ENCODE data around the gene UGT2B28.
"Not testable (repeated sequence)": the region's sequence is repeated elsewhere in the genome, so short reads cannot be mapped to it uniquely, and the experiment has no call there.

The UGT2B28 gene

GRCh38 chr4:69280081-69280480, at the start of gene UGT2B28:
TSS of gene UGT2B28 (plus strand) at chr4:69280475. CDS start at chr4:69280501, 26 bp downstream.
- DNase-seq (ENCODE audit: insufficient read length, low spot score); FAIRE-seq: not testable (repeated sequence)

DNA sequence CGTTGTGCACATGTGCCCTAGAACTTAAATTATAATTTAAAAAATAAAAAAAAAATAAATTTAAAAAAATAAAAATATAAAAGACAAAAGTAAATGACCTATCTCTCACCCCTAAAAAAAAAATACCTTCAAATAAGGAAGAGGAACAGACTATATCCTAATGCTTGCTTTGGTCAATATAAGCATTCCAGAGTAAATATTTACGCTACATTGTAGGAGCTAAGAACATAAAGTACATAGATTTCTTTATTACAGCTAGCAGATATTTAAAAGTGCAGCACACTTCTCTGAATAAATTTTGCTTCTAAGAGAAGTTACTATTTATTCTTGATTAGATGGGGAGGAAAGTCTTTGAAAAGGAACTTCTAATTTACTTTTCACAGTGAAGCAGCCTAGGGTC, 41.2 kb upstream of the UGT2B28 start:
- no peak for FAIRE-seq

DNA sequence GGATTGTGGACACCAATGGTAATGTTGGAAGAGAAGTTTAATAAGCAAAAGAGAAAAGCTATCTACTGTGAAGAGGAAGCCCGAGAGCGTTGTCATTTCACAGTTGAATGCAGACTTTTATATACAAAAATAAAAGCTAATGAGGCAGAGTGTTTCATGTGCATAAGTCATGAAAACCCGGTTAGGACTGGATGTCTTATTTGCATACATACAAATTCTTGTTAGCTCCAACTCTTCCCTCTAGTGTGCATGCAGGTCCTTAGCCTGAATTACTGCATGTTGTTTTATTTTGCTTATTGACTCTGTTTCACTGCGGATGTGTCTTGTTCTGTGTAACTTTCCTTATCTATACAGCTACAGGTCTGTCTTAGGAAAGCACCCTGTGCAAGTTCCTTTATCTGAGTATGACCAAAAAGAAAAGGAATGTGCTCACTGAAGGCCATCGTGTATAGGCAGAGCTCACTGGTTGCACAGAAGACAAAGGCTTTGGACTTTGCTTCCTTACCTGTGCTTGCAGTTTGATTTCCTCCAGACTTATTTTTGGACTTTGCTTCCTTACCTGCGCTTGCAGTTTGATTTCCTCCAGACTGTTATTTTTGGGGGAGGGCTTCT, 40.6 kb upstream of the UGT2B28 start:
- DNase-seq (ENCODE audit: insufficient read length, low spot score) (no peak), FAIRE-seq (no peak)

More for the DNA sequence above, 41.2 kb upstream of the UGT2B28 start:
- no peak for DNase-seq (ENCODE audit: insufficient read length, low spot score)

DNA sequence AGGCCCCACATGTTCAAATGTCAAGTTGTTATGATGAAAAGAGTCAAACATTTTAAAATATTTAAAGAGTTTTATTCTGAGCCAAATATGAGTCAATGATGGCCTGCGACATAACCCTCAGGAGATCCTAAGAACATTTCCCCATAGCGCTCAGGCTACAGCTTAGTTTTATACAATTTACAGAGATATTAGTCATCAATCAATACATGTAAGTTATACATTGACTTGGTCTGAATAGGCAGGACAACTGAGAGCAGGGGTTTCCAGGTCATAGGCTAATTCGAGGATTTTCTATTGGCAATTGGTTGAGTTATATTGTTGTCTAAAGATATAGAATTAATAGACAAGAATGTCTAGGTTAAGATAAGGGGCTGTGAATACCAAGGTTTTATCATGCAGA, 39.5 kb upstream of the UGT2B28 start:
- not testable (repeated sequence) for FAIRE-seq; DNase-seq (ENCODE audit: insufficient read length, low spot score)

- not testable (repeated sequence) for DNase-seq (ENCODE audit: insufficient read length, low spot score); FAIRE-seq
Measured at GRCh38 chr4:69241746-69242145, 38.5 kb upstream of the UGT2B28 start.

GRCh38 chr4:69242562-69243240, 37.6 kb upstream of the UGT2B28 start:
- not testable (repeated sequence) for DNase-seq (ENCODE audit: insufficient read length, low spot score)

DNA sequence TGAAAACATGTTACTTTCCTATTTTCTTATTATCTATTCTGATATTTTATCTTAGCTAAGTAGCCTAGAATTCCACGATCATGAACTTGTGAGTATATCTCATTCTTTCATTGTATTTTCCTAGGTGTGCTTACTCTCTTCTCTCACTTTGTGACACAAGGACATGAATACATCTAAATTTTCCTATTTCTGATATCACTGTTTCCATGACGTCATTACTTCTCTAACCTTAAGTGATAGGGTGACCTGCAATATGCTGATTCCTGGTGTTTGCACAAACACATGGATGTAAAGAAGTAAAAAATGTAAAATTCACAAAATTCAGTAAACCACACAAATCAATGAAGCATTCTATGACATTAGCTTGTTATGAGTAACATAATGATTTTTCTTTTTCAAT, 29.4 kb upstream of the UGT2B28 start:
- not testable (repeated sequence) for DNase-seq (ENCODE audit: insufficient read length, low spot score); FAIRE-seq

More at GRCh38 chr4:69242562-69243240, 37.6 kb upstream of the UGT2B28 start:
- not testable (repeated sequence) for FAIRE-seq

DNA sequence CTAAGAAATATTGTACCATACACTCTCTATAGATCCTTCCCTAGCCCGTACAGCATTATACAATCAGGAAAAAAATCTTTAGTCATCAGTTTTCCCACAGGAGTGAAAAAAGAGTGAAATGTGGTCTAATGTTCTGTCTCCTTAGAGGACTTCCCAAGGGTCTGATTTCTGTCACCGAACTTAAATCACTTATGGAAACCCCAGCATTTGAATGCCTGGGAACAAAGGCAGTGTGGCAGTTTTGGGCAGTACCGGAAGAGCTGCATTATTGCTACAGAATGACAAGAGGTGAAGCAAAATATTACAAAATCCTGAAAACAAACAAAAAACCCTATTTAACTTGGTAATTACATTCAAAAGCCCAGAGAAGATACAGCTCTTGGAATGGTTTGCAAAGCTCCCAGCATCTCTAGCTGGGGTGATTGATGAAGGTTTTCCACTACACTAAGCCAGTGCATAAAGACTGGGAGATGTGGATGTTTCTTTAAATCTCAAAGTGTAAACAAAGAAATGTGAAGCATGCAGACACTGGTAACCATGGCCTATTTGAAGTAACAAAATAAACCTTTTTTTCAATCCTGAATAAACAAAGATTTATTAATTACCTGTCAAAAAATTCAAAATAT, 27.0 kb upstream of the UGT2B28 start:
- not testable (repeated sequence) for FAIRE-seq; DNase-seq (ENCODE audit: insufficient read length, low spot score)

DNA sequence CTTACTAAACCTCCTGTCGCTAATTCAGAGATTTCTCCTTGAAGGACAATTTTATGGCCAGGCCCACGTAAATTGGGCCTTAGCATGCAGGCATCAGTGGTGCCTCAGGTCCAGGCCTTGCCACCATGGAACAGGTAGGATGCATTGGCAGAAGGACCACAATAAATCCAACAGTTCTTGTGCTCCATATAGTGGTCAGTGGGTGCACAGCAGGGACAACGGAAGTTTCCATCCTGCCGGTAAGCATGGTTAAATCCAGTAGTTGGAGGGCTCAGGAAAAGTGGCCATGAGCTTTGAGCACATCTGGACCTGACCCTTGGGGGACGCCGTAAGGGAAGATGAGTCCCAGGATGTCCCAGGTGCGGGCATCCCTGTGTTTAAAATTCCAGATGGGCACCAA, 11.7 kb upstream of the UGT2B28 start:
- not testable (repeated sequence) for FAIRE-seq

DNA sequence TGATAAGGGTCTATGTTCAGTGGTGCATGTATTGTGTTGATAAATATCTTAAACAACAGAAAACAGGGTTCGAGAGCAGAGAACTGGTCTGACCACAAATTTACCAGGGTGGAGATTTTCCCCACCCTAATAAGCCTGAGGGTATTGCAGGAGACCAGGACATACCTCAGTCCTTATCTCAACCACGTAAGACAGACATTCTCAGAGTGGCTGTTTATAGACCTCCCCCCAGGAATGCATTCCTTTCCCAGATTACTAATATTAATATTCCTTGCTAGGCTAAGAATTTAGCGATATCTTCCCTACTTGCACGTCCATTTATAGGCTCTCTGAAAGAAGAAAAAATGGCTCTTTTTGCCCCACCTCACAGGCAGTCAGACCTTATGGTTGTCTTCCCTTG, 16.1 kb downstream of the UGT2B28 start:
- DNase-seq (ENCODE audit: insufficient read length, low spot score); FAIRE-seq: not testable (repeated sequence)

More for the DNA sequence above, 11.7 kb upstream of the UGT2B28 start:
- DNase-seq (ENCODE audit: insufficient read length, low spot score), result not testable (repeated sequence)

DNA sequence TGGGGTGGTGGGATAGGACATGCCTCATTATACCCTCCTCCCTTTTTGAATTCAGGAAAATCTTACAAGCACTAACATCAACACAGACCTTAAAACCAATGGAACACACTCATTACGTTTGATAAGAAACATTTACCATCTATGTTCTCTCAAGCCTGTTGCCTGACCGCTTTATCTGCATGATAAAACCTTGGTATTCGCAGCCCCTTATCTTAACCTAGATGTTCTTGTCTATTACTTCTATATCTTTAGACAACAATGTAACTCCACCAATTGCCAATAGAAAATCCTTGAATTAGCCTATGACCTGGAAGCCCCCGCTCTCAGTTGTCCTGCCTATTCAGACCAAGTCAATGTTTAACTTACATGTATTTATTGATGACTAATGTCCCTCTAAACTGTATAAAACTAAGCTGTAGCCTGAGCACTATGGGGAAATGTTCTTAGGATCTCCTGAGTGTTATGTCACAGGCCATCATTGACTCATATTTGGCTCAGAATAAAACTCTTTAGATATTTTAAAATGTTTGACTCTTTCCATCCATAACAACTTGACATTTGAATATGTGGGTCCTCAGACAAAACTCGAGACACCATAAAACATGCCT, 28.3 kb downstream of the UGT2B28 start:
- FAIRE-seq; DNase-seq (ENCODE audit: insufficient read length, low spot score): not testable (repeated sequence)

GRCh38 chr4:69309549-69310076, 29.3 kb downstream of the UGT2B28 start:
- not testable (repeated sequence) for FAIRE-seq; DNase-seq (ENCODE audit: insufficient read length, low spot score)

- not testable (repeated sequence) for DNase-seq (ENCODE audit: insufficient read length, low spot score); FAIRE-seq
Measured at GRCh38 chr4:69310262-69310661, 30.0 kb downstream of the UGT2B28 start.

- peak; percentile 31 for FAIRE-seq
- not testable (repeated sequence) for DNase-seq (ENCODE audit: insufficient read length, low spot score)
Measured at GRCh38 chr4:69317669-69318298, 37.5 kb downstream of the UGT2B28 start.

DNA sequence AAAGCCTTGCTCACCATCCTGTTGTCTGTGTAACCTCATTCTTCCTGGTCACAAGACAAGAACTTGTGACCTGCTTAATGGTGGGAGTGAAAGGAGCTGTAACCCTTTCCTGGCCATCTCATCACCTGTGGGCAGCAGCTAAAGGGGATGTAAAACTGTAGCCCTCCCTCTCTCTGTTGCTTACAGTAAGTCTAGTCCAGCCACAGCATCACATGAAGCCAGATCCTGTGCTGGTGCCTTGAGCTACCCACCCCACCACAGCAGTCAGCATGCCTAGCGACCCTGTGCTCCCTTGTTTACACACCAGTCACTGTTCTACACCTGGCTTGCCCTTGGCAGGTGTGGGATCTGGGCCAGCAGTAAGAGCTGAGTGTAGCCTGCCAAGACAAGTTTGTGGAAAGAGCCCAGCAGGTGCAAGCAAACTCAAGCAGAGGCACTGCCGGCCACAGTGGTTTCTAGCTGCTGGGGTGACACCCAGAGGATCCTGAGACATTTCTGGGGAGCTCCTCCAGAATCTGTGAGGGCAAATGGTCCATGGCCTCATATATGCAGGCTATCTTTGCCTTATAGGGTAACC, 41.0 kb downstream of the UGT2B28 start:
- no peak for FAIRE-seq
- DNase-seq (ENCODE audit: insufficient read length, low spot score), result no peak

GRCh38 chr4:69322055-69322454, 41.8 kb downstream of the UGT2B28 start:
- DNase-seq (ENCODE audit: insufficient read length, low spot score) (no peak), FAIRE-seq (no peak)

DNA sequence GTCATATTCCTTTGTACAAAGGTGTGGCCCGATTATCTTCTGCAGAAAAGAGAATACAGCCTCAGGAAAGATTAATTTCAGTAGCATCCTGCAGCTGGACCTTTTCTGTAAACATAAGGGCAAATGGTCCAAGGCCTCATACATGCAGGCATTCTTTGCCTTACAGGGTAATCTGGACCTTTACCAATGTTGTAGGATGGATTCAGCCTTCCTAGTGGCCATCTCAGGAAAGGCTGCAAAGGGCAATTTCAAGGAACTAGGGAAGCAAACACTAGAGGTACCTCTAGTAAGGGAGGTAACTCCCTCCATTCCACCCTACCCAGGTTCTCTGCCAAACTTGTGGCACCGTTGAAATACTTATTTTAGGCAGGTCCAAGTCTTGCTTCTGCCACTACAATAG, 43.0 kb downstream of the UGT2B28 start:
- no peak for DNase-seq (ENCODE audit: insufficient read length, low spot score)
- FAIRE-seq, result no peak

DNA sequence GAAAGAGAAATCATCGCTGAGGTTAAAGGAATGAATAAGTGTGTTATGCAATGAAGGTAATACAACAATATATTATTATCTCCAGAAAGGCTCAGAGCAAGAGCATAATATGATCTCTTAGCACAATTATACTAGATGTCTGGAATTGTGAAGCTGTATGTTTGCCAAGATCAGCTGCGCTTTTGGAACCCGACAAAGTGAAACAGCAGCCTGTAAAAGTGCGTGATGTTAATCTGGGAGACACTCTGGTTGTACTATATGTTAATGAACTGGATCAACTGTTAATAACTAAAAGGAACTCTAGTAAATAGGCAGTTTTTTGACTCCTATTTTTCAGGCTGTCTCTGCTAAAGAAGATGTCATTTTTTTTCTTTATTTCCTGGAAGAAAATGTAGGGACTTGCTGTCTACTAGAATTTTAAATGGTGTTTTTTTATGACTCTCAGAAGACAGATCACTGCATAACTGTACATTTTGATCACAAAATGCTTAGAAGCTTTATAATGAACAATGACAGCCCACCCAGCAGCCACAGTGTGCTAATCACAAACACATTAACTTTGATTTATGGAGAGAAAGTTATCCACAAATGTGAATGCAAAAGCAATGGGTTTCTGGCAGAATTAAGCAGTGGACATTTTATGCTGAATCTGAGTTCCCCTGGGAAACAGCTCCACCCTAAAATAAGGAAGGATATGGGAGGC, 50.2 kb downstream of the UGT2B28 start:
- FAIRE-seq (no peak), DNase-seq (ENCODE audit: insufficient read length, low spot score) (no peak)

DNA sequence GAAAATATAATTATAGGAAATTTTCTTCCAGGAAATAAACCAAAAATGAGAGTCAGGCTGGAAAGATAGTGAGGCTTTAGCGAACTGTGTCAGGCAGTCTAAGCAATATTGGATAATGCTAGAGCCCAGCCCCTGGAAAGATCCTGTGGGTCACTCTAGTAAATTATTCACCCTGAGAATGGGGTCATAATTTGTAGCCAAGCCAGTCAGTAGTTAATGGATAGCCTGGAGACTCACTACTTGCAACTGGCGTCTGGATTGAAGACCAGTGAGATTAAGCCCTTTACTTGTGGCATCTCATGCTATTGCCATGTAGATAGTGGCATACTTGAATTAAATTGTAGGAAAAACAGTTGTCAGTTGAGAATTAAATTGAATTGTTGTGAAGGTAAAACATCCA, 51.0 kb downstream of the UGT2B28 start:
- not testable (repeated sequence) for FAIRE-seq; DNase-seq (ENCODE audit: insufficient read length, low spot score)

All from GM19239 (cell line).